A673 (cell line): ENCODE results near the gene GZF1.

Source experiments
- EZH2 ChIP-seq: fragments of 200-600 bp; sonication (generic); IDR thresholded peaks from 2 replicates; pipeline ENCODE4 v1.6.1; 2017; ENCODE audit warnings: borderline replicate concordance, low read depth, mild to moderate bottlenecking, mixed read lengths, antibody characterized with exemption, low read length; ENCODE audit not compliant: poor library complexity, severe bottlenecking
- TF ChIP-seq, protein P1 (sequence below): fragments of 300-800, 200-600 bp; sonication (generic); conservative IDR thresholded peaks from 2 replicates; pipeline ENCODE4 v1.5.1; 2017; ENCODE audit warnings: low read depth, mild to moderate bottlenecking, antibody characterized with exemption, low read length, moderate library complexity, mixed read lengths

DNA sequence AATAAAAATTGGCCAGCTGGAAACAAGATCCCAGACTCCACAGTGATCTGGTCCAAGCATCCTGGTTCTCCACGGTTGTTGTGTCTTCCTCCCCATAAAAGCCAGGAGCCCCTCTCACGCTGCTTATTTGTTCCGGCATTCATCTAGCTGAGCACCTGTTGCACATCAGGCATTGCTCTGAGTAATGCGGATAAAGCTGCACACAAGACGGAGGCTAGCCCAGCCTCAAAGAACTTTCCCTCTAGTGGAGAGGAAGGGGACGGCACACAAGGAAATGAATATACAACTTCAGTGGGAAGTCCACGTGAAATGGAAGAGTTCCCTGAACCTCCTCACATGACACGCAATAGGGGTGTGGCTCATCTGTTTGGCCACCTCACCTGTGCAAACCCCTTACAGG, 41.7 kb upstream of the GZF1 start:
- TF ChIP-seq, protein P1, sequence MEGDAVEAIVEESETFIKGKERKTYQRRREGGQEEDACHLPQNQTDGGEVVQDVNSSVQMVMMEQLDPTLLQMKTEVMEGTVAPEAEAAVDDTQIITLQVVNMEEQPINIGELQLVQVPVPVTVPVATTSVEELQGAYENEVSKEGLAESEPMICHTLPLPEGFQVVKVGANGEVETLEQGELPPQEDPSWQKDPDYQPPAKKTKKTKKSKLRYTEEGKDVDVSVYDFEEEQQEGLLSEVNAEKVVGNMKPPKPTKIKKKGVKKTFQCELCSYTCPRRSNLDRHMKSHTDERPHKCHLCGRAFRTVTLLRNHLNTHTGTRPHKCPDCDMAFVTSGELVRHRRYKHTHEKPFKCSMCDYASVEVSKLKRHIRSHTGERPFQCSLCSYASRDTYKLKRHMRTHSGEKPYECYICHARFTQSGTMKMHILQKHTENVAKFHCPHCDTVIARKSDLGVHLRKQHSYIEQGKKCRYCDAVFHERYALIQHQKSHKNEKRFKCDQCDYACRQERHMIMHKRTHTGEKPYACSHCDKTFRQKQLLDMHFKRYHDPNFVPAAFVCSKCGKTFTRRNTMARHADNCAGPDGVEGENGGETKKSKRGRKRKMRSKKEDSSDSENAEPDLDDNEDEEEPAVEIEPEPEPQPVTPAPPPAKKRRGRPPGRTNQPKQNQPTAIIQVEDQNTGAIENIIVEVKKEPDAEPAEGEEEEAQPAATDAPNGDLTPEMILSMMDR = peak; percentile 56
- no peak for TF ChIP-seq EZH2
